ENCODE measurements around the gene ELAVL1. TPM values are rescaled to one million over a fixed set of nuclear protein-coding genes. Genes with fewer than 3 reads are reported as not detected.

ELAVL1 gene
- total RNA-seq: 10 to 100 TPM; 14.1 to 71.7 (median 39.3) TPM

GRCh38 chr19:8005534-8006256 is at the start of gene ELAVL1:
Gene ELAVL1, minus strand, starts transcription at chr19:8005641. Its CDS starts 13,826 bp downstream, at chr19:7991815.
- intact Hi-C loops (cut with DNase I; ENCODE audit: low total_unique reads): no loop called here
- Histone ChIP-seq H3K4me3 (peak within 1 kb of the TSS; percentile 83 to 87), H3K36me3 (no peaks in the 10 kb centered on the region), H3K9me3 (no peaks in the 10 kb centered on the region), H3K4me1 (peaks cover 4 to 21% of the 10 kb centered on the region in 2 donors), H3K27me3 (no peaks in the 10 kb centered on the region), H3K27ac (peak within 1 kb of the TSS; percentile 81 to 86)
- TF ChIP-seq CTCF (IDR thresholded peaks at IDR 0.05) (peak in 2 of 4 experiments; percentile 10 to 14), POLR2A (IDR thresholded peaks at IDR 0.05) (peak; percentile 30 to 67)
- peak; percentile 79 to 89 for DNase-seq

GRCh38 chr19:8054169-8054568 is 48.7 kb upstream of the ELAVL1 start:
- no peak for DNase-seq
- Histone ChIP-seq H3K9me3 (no peaks in the 10 kb centered on the region), H3K27ac (no peak overlapping the region), H3K4me3 (no peak overlapping the region), H3K4me1 (no peaks in the 10 kb centered on the region), H3K36me3 (no peaks in the 10 kb centered on the region), H3K27me3 (no peaks in the 10 kb centered on the region)
- intact Hi-C loops (cut with DNase I; ENCODE audit: low total_unique reads): no loop called here
- TF ChIP-seq CTCF (IDR thresholded peaks at IDR 0.05): no peak
- TF ChIP-seq POLR2A (IDR thresholded peaks at IDR 0.05): no peak

- intact Hi-C loops (cut with DNase I; ENCODE audit: low total_unique reads): no loop called here
- TF ChIP-seq CTCF (IDR thresholded peaks at IDR 0.05): no peak
- no peak for TF ChIP-seq POLR2A (IDR thresholded peaks at IDR 0.05)
- Histone ChIP-seq H3K9me3 (no peaks in the 10 kb centered on the region), H3K27me3 (no peaks in the 10 kb centered on the region), H3K4me3 (no peak within 1 kb of the TSS), H3K36me3 (no peaks in the 10 kb centered on the region), H3K27ac (no peak within 1 kb of the TSS), H3K4me1 (no peaks in the 10 kb centered on the region)
- DNase-seq: no peak
Measured at GRCh38 chr19:8052464-8052859, 47.0 kb upstream of the ELAVL1 start, which contains the start of gene CCL25. Gene CCL25, plus strand, starts transcription at chr19:8052760. Its CDS starts 290 bp downstream, at chr19:8053050.

- intact Hi-C loops (cut with DNase I; ENCODE audit: low total_unique reads): no loop called here
- peak; percentile 51 to 53 for DNase-seq
- Histone ChIP-seq H3K4me3 (no peak overlapping the region), H3K36me3 (no peaks in the 10 kb centered on the region), H3K27me3 (no peaks in the 10 kb centered on the region), H3K9me3 (no peaks in the 10 kb centered on the region), H3K27ac (no peak overlapping the region), H3K4me1 (no peaks in the 10 kb centered on the region)
- TF ChIP-seq CTCF (IDR thresholded peaks at IDR 0.05) (no peak), POLR2A (IDR thresholded peaks at IDR 0.05) (peak in 1 of 2 donors; percentile 11)
Measured at GRCh38 chr19:8050274-8051096, 45.0 kb upstream of the ELAVL1 start.
